Activated naive CD8-positive, alpha-beta T cell treated with anti-CD3 and anti-CD28 coated beads for 36 hours (primary cell): ENCODE results near the gene C5orf34. TPM values are rescaled to one million over a fixed set of nuclear protein-coding genes. Genes with fewer than 3 reads are reported as not detected.
"Not testable (repeated sequence)": the region's sequence is repeated elsewhere in the genome, so short reads cannot be mapped to it uniquely, and the experiment has no call there.

ENCODE experiments used
- DNase-seq: peaks from one replicate; pipeline ENCODE4 v3.0.0; 2021
- H3K27ac Mint-ChIP-seq: one replicate; pipeline ENCODE4 v1.8.0; 2022; ENCODE audit warnings: mild to moderate bottlenecking, moderate library complexity, mixed read lengths
- H3K27me3 Mint-ChIP-seq: one replicate; pipeline ENCODE4 v1.8.0; 2022; ENCODE audit warnings: mild to moderate bottlenecking, mixed read lengths
- H3K36me3 Mint-ChIP-seq: one replicate; pipeline ENCODE4 v1.8.0; 2021; ENCODE audit warnings: mild to moderate bottlenecking, mixed read lengths
- H3K4me1 Mint-ChIP-seq: one replicate; pipeline ENCODE4 v1.8.0; 2021; ENCODE audit warnings: mixed read lengths
- H3K4me3 Mint-ChIP-seq: one replicate; pipeline ENCODE4 v1.8.0; 2022; ENCODE audit warnings: mild to moderate bottlenecking, moderate library complexity, mixed read lengths
- H3K9me3 Mint-ChIP-seq: one replicate; pipeline ENCODE4 v1.8.0; 2022; ENCODE audit warnings: mixed read lengths
- total RNA-seq, 2 experiments: library from RNA; stranded (reverse); gene quantifications; one replicate each; pipeline ENCODE4 v1.2.3, GENCODE V29; 2021

The C5orf34 gene
- total RNA-seq, 2 experiments from 2014 or later: 8.9 to 10.1 TPM

DNA sequence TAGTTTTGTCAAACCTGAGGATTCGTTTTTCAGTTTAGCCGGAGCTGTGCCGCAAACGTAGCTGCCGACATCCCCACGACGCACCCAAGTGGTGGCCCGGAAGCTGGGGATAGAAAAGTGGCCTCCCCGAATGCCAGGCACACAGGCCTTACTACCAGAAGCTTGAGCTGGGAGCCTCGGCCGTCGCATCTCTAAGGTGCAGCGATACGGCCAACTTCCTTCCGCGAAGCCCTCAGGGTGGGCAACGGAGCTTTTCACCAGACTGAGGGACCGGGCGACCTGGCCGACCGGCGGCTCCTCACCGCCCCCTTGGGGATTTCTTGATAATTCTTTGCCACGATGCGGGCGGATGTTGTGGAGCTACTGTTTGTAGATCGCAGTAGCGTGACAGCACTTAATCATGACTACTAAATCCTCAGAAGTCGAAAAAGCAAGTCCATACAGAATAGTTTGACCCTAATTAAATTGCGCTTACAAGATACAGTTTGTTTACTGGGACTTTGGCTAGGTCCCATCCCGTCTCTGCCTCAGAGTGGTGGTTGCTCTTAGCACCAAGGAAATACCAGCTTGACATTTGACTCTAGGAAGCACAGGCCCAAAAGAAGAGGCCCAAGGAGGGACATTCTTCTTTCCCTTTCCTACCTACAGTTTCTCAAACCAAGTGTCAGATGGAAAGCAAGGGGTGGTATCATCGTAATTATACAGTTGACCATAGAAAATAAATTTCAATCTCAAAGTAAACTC is 30.7 kb downstream of the C5orf34 start:
- peak overlapping the region; percentile 100 for H3K27ac Mint-ChIP-seq
- H3K36me3 Mint-ChIP-seq: peaks cover 27% of the 10 kb centered on the region
- no peaks in the 10 kb centered on the region for H3K9me3 Mint-ChIP-seq
- peak overlapping the region; percentile 97 for H3K4me3 Mint-ChIP-seq
- H3K27me3 Mint-ChIP-seq: peaks cover 4% of the 10 kb centered on the region
- DNase-seq: peak; percentile 88
- H3K4me1 Mint-ChIP-seq: peaks cover 39% of the 10 kb centered on the region

DNA sequence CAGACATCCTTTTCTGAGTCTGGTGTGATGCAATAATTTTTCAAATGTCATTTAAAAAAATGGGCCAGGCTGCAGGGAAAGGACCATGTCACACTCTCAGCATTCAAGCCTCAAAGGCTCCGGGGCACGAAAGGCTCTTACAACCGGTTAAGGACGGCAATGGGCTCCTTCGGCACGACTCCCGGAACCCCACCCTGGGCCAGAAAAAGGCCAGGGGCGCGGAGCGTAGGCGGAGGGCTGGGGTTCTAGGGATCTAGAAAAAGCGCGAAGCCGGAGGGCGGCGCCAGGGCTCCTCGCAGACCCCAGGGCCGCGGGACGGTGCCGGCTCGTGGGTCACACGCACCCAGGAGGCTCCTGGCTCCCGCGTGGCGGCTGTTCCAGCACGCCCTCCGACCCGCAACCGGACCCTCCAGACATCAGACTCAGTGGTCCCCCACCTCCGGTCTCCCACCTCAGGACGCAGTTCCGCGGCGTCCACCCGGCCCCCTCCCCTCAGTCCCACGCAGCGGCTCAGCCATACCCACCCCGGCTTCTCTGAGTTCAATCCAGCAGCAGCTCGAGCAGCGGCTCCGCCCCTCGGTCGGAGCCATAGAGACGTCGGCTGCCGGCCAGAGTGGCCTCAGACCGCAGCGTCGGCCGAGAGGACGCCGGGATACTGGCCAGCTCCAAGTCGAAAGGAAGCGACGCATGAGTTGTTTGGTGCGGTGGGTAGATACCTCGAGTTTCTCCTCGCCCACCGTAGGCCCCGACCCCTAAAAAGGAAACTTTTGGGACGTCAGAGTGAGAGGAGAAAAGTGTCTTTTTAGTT is 31.4 kb downstream of the C5orf34 start, which contains the start of gene TMEM267:
TMEM267 (minus strand) TSS at position 568 of the 808 bp plus-strand sequence. CDS start 29,896 bp downstream, outside the sequence.
- peaks cover 4% of the 10 kb centered on the region for H3K27me3 Mint-ChIP-seq

GRCh38 chr5:43482490-43483297 is 32.3 kb downstream of the C5orf34 start:
- Mint-ChIP-seq H3K4me1 (peaks cover 39% of the 10 kb centered on the region), H3K27ac (peak overlapping the region; percentile 100), H3K9me3 (no peaks in the 10 kb centered on the region), H3K4me3 (peak overlapping the region; percentile 97), H3K27me3 (peaks cover 4% of the 10 kb centered on the region), H3K36me3 (peaks cover 29% of the 10 kb centered on the region)
- no peak for DNase-seq

More for the DNA sequence above, 31.4 kb downstream of the C5orf34 start, which contains the start of gene TMEM267:
- H3K36me3 Mint-ChIP-seq: peaks cover 27% of the 10 kb centered on the region
- H3K4me1 Mint-ChIP-seq: peaks cover 39% of the 10 kb centered on the region
- H3K27ac Mint-ChIP-seq: peak within 1 kb of the TSS; percentile 100
- DNase-seq: peak; percentile 84
- no peaks in the 10 kb centered on the region for H3K9me3 Mint-ChIP-seq
- peak within 1 kb of the TSS; percentile 97 for H3K4me3 Mint-ChIP-seq

DNA sequence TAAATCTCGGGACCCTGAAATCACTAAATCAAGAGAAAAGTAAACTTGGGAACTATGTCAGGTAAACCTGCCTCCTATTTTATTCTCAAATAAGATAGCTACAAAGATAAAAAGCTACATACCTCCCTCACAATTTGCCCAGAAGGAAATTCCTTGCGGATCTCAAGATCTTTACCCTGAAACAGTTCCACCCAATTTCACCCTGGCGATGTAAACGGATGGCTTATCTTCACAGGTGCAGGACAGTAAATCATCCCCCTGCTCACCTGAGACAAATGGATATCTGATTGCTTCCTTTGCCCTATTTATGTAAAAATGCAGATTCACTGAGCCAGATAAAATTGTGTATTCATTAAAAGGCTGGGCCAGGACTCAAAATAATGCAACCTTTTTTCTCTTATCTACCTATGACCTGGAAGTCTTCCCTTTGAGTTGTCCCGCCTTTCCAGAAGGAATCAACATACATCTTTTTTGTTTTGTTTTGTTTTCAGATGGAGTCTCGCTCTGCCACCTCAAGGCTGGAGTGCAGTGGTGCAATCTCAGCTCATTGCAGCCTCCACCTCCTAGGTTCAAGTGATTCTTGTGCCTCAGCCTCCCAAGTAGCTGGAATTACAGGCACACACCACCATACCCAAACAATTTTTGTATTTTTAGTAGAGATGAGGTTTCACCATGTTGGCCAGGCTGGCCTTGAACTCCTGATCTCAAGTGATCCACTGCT is 45.1 kb downstream of the C5orf34 start:
- H3K4me1 Mint-ChIP-seq: peaks cover 21% of the 10 kb centered on the region
- no peak for DNase-seq
- H3K27ac Mint-ChIP-seq: no peak overlapping the region
- peaks cover 37% of the 10 kb centered on the region for H3K9me3 Mint-ChIP-seq
- no peak overlapping the region for H3K4me3 Mint-ChIP-seq
- H3K27me3 Mint-ChIP-seq: no peaks in the 10 kb centered on the region
- H3K36me3 Mint-ChIP-seq: peaks cover 95% of the 10 kb centered on the region

GRCh38 chr5:43467100-43467499 is 47.8 kb downstream of the C5orf34 start:
- Mint-ChIP-seq H3K4me3 (no peak overlapping the region), H3K36me3 (peaks cover 92% of the 10 kb centered on the region), H3K4me1 (peaks cover 10% of the 10 kb centered on the region), H3K9me3 (peaks cover 29% of the 10 kb centered on the region), H3K27ac (no peak overlapping the region), H3K27me3 (no peaks in the 10 kb centered on the region)
- DNase-seq: no peak

- Mint-ChIP-seq H3K9me3 (peaks cover 22% of the 10 kb centered on the region), H3K36me3 (peaks cover 85% of the 10 kb centered on the region)
- not testable (repeated sequence) for DNase-seq, H3K27me3 Mint-ChIP-seq, H3K4me3 Mint-ChIP-seq, H3K4me1 Mint-ChIP-seq, H3K27ac Mint-ChIP-seq
Measured at GRCh38 chr5:43465455-43465854, 49.5 kb downstream of the C5orf34 start.

DNA sequence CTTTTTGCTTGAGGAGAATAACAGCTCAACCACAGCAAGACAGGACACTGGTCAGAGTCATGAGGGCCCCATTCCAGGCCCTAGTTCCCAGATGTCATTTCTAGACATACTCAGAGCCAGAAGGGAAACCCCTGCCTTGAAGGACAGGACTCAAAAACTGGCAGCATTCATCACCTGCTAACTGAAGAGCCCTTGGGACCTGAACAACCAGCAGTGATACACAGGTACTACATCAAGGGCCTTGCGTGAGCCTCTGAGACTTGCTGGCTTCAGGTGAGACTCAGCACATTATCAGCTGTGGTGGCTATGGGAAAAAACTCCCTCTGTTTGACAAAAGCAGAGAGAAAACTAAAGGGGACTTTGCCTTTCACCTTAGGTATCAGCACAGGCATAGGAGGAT is 53.9 kb downstream of the C5orf34 start:
- H3K9me3 Mint-ChIP-seq: peaks cover 8% of the 10 kb centered on the region
- peaks cover 2% of the 10 kb centered on the region for H3K4me1 Mint-ChIP-seq
- no peak overlapping the region for H3K4me3 Mint-ChIP-seq
- H3K27ac Mint-ChIP-seq: no peak overlapping the region
- DNase-seq: no peak
- H3K36me3 Mint-ChIP-seq: peaks cover 78% of the 10 kb centered on the region
- H3K27me3 Mint-ChIP-seq: no peaks in the 10 kb centered on the region

GRCh38 chr5:43456556-43456955 is 58.4 kb downstream of the C5orf34 start:
- no peak for DNase-seq
- Mint-ChIP-seq H3K9me3 (peaks cover 6% of the 10 kb centered on the region), H3K27ac (no peak overlapping the region), H3K4me1 (no peaks in the 10 kb centered on the region), H3K27me3 (no peaks in the 10 kb centered on the region), H3K36me3 (peaks cover 66% of the 10 kb centered on the region), H3K4me3 (no peak overlapping the region)

DNA sequence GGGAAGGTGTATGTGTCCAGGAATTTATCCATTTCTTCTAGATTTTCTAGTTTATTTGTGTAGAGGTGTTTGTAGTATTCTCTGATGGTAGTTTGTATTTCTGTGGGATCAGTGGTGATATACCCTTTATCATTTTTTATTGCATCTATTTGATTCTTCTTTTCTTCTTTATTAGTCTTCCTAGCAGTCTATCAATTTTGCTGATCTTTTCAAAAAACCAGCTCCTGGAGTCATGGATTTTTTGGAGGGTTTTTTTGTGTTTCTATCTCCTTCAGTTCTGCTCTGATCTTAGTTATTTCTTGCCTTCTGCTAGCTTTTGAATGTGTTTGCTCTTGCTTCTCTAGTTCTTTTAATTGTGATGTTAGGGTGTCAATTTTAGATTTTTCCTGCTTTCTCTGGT is 73.4 kb downstream of the C5orf34 start:
- Mint-ChIP-seq H3K9me3 (peaks cover 49% of the 10 kb centered on the region), H3K36me3 (peaks cover 37% of the 10 kb centered on the region)
- H3K4me1 Mint-ChIP-seq, DNase-seq, H3K4me3 Mint-ChIP-seq, H3K27ac Mint-ChIP-seq, H3K27me3 Mint-ChIP-seq: not testable (repeated sequence)

GRCh38 chr5:43437062-43437660 is 77.8 kb downstream of the C5orf34 start:
- DNase-seq: no peak
- H3K27me3 Mint-ChIP-seq: no peaks in the 10 kb centered on the region
- H3K36me3 Mint-ChIP-seq: peaks cover 6% of the 10 kb centered on the region
- no peak overlapping the region for H3K4me3 Mint-ChIP-seq
- no peaks in the 10 kb centered on the region for H3K4me1 Mint-ChIP-seq
- H3K27ac Mint-ChIP-seq: no peak overlapping the region
- H3K9me3 Mint-ChIP-seq: peaks cover 33% of the 10 kb centered on the region

Other genes with a start within 250 kb of the C5orf34 start
- 10 to 100 TPM; 58.4 to 60.2 TPM for gene HMGCS1, start 201.7 kb downstream of the C5orf34 start, total RNA-seq
- gene CCL28, start 102.8 kb downstream of the C5orf34 start, total RNA-seq: 10 to 100 TPM; 11.9 to 13.4 TPM
- gene TMEM267, start 31.3 kb downstream of the C5orf34 start, total RNA-seq: 10 to 100 TPM; 20.4 to 24.1 TPM
- 10 to 100 TPM; 50.1 to 51.0 TPM for gene PAIP1, start 41.9 kb upstream of the C5orf34 start, total RNA-seq
- gene NNT, start 88.0 kb upstream of the C5orf34 start, total RNA-seq: 10 to 100 TPM; 69.7 to 71.8 TPM